ENCODE data around the gene PBX2.
"Not testable (repeated sequence)": the region's sequence is repeated elsewhere in the genome, so short reads cannot be mapped to it uniquely, and the experiment has no call there.

PBX2 gene

DNA sequence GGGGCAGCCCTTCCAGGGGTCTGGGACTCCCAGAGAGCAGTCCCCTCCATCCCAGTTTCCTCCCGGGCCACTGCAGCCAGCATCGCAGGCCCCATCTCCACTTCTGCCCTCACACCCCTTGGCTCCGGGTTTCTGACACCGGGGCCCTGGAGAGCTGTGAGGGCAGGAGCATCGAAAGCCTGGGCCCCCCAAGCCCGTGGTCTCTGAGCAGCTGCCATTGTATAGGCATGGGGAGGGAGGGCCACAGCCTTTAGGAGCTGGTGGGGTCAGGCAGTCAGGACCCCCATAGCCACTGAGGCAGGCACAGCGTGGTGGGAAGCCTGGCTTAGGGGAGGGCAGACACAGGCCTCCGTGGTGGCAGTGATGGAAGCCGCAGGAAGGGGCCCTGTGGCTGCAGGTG is 12.2 kb upstream of the PBX2 start:
- no peak for FAIRE-seq

DNA sequence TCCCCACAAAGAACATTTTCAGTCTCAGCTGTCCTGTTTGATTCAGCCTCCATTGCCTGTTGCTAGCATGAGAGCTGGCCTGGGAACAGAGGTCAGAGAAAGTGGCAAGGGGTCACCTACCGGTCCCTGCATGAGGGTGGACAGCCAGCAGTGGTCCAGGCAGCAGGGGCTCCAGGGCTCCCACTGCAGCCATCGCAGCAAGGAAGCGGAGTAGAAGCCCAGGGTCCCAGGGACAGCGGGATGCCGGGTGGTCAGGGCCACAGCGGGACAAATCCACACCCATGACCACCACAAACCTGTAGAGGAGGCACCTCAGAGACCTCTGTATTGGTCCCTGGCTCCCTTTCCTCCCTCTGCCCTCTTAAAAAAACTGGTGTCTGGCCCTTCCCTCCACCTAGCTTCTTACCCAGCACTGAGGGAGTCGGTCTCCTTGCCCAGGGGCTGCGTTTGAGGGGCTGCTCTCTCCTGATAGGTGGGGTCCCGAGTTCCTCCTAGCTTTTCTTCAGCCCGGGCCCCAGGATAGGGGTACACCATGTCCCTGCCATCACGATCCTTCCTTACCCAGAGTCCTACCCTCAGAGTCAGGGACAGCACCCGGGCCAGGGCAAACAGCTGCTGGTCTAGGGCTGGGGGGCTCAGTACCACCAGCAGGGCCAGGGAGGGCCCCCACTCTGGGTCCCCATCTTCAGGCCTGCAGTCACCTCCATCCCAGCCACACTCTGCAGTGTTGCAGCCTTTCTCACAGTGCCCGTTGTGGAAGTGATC is 10.9 kb upstream of the PBX2 start:
- no peak for FAIRE-seq

DNA sequence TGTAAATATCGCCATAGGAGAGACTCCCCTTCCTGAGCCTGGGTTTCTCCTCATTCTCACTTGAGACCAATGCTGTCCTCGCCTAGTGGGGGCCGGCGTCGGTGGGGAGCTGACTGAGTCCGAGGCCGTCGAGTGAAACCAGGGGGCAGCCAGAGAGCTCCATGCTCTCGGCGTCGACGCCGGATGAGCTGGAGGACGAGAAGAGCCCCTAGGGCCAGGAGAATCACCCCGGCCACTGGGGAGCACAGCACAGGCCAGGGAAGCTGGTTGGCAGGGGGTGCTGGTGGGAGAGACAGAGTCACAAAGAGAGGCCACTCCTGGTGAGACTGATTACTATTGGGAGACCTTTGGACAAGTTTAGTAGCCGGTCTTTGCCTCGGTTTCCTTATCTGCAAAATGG is 8.9 kb upstream of the PBX2 start:
- FAIRE-seq = no peak

DNA sequence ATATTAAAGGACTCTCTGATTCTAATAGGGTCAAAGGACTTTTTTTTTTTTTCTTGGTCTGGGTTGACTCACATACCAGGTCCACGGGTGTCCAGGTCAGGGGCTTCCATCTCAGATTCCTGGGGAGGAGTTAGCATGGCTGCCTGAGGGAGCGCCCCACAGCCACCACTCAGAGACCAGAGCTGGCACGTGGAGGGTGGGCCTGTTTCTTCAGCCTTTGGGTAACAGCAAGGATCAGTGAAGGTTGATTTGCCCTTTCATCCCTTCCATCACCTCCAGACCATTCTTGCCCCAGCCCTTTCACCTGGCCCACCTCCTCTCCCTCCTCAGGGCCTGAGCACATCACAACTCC is 8.3 kb upstream of the PBX2 start:
- no peak for FAIRE-seq

DNA sequence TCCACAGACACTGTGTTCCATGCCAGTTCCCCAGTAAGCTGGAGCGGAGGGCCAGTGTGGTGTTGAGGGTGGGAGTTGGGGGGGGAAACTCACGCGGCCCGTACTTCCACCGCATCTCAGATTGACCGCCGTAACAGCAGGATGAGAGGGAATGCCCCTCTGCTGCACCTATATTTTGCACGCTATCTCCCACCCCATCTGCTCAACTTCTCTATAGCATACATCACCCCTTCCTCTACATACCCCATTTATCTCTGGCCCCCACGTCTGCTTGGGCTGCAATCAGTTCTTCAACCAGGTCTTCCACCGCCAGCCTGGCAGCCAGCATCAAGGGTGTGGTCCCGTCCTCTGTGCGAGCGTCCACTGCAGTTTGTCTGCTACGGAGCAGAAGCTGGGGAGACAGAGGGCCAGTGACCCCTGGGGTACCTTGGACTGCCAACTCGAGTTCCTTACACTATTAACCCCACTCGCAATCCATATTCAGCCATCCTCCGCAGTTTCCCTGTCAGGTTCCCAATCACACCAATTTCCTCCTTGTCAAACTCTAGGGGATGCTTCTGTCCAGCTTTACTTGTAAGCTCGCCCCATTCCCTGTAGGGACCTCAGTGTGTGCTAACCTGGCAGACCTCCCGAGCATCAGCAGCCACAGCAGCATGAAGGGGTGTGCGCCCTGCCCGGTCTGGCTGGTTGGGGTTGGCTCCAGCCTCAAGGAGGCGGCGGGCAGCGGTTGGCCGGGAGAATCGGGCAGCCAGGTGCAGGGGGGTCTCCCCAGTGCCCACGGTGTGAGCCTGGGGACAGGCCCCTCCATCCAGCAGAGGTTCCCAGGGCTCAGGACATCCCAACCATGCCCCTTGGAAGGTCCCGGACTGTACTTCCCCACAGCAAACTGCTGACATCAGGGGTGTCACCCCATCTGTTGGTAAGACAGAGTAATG is 6.9 kb upstream of the PBX2 start:
- no peak for FAIRE-seq

DNA sequence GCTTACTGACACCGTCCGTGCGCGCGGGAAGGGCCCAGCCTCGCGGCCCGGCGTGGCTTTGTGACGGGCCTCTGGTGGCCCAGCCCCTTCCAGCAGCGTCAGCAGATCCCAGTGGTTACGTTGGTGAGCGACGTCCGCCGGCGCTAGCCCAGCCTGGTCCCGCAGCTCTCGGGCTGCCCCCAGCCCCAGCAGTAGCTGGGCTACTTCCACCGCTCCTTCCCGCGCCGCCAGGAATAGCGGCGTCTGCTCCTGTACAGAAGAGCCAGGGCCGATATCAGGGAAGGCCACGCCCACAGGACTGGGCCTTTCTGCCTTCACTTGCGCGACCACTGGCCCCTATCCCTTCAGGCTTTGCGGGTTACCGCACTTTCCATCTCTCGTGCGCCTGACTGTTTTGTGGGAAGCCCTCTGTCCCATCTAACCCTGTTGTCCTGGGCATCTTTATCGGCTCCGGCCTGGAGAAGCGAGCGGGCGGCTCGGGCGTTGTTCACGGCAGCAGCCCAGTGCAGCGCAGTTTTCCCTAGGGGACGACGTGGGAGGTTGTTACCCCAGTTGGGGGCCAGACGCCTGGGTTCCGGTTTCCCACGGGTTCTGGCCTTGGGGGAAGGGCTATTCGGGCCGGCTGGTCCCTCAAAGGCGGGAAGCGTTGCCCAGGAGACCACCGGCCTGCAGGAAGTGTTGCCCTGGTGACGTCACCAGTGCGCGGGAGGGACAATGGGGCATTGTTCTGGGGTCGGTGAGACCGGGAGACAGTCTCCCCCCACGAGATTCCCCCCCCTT is 6.1 kb upstream of the PBX2 start:
- FAIRE-seq = no peak

DNA sequence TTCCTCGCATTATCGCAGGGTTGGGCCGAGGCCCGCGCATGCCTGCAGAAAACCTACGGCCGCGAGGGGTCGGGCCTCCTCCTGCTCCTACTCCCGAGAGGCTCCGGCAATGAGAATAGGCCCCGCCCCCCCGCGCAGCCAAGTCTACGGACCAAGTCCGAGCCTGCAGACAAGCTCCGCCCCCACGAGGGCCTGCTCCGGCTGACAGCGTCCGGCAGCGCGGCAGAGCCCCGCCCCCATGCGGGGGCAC is 5.6 kb upstream of the PBX2 start:
- no peak for FAIRE-seq

DNA sequence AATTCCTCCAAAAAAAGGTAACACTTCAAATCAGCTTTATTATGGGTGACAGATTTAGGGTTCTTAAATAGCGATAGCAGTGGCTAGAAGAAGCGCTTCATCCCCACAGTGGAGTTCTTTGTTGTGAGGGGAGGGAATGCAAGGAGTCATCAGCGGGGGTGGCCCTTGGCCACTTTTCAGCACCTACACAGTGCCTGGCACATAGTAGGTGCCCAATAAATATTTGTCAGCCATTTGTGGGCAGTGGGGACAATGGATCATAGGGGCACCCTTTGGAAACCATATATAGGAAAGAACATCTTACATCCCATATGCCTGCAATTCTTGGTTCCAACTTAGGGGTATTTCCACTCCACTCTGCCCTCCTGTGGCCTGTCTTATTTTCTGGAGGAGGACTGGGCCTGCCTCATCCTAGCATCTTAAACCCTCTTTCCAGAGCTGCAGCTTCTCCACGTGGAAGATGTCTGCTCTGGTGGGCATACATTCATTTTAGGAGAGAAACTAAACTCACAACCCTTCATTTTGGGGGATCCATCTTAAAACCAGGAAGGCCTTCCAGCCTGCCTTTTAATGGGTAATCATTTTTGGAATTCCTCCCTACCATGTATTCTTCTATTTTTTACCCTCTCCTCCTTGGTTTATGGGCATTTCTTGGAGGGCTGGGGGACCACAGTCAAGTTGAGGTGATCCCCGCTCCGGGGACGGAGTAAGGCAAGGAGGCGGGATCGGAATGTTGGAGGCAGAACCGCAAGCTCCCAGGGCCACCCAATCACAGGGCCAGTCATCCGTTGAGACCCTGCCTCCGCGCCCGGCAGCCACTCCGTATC is 5.0 kb upstream of the PBX2 start:
- no peak for FAIRE-seq

DNA sequence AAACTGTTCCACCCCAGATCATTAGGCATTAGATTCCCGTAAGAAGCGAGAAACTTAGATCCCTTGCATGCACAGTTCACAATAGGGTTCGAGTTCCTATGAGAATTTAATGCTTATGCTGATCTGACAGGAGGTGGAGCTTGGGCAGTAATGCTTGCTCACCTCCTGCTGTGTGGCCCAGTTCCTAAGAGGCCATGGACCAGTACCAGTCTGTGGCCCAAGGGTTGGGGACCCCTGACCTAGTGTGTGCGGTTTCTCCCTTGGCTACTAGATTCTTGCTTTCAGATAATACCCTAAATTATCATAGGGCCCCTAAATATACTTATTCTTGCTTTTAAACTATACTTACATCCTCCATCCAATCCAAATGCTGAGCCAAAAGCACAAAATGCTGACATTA is 4.4 kb upstream of the PBX2 start:
- FAIRE-seq = no peak

DNA sequence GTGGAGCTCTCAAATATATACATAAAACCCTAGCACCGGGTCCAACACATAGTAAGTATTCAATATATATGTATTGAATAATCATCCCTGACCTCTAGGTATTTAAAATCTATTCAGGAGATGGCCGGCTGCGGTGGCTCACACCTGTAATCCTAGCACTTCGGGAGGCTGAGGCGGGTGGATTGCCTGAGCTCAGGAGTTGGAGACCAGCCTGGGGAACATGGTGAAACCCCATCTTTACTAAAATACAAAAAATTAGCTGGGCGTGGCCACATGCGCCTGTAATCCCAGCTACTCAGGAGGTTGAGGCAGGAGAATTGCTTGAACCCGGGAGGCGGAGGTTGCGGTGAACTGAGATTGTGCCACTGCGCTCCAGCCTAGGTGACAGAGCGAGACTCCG is 3.1 kb upstream of the PBX2 start:
- FAIRE-seq = not testable (repeated sequence)

DNA sequence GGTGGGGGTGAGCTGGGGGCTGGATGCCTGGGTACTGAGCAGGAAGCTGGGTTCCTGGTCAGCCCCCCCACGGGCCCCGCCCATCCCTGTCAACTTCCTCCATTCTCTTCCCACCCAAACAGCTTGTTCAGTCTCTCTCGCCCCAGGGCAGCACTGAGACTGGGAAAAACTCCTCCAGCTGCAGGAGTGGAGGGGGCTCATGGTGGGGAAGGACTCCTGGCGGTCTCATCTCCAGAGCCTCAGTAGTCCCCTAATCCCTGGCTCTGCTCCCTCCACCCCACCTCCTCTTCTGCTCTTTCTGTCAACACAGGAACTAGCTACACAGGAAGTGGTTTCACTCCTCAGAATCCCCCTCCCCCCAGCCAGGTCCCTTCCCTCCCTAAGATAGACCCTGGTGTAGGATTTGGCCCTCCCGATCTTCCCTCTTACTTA is 2.6 kb upstream of the PBX2 start, which contains the start of gene GPSM3:
TSS of gene GPSM3 (minus strand) at position 36 of the 432 bp plus-strand sequence. CDS start 130 bp downstream, outside the sequence.
- FAIRE-seq = no peak

DNA sequence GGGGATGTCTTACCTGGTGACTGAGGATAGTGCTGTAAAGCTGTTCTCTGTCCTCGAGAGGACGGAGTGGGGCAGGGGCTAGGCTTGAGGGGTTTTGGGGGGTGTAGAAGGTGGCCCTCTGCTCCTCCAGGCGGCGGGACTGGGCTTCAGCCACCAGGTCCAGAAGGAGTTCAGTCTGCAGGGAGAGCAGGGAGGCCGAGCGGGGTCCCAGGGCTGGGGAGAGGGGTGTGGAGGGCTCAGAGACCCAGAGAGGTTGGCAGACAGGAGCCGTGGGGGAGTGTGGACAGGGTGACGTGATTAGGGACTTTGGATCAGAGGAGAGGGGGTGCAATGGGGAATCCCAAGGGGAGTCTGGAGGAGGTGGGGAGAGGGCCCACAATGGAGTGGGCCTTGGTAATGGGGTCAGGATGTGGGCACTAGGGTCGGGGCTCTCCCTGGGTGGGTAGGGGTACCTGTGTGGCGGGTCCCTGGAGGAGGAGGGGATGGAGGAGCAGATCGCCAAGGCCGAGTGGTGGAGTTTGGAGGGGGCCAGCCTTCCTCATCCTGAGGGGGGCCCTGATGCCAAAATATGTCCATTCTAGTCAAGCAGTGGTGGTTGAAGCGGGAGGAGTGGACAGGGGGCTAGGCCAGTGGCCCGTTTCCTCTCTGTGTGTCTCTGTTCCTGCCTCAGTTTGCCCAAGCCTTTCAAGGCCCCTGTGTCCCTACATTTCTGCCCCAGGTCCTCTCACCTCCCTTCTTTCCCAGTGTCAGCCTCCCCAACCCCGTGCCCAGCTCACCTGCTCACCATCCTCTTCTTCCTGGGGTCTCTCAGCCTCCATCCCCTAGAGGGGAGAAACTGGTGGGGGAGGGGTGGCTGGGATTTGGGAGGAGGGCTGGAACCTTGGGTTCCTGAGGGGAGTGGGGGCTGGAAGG is 1.9 kb upstream of the PBX2 start:
- FAIRE-seq = no peak

DNA sequence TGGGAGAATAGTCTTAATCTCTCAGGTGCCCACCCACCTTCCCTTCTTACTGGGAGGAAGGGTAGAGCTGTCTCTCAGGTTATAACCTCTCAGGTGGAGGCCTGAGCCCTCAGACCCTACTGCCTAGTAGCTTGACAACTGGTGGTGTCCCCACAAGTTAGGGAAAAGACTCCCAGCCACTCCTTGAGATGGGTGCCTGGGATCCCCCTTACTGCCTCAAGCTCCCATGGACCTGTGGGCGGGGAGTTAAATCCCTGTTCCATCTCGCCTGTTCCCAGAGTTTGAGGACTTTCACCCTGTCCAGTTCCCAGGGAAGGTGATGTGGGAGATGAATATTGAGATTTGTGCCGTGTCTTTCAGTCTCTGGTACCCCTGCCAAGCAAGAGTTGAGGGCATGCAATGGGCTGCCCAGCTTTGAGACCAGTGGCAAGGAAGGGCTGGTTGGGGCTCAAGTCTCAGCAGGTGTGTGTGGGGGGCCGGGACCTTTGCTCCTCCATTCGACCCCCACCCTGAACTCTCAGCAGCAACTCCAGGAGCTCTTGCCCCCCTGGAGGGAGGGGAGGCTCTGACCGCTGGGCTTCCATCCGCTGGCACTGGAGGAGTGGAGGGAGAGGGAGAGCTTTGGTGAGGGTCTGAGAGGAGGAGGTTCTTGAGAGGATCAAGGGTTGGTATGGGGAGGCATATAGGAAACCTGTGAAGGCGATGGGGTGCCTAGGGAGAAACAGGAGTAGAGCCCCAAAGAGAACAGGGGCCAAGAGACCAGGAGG is 1.1 kb upstream of the PBX2 start:
- FAIRE-seq = no peak

DNA sequence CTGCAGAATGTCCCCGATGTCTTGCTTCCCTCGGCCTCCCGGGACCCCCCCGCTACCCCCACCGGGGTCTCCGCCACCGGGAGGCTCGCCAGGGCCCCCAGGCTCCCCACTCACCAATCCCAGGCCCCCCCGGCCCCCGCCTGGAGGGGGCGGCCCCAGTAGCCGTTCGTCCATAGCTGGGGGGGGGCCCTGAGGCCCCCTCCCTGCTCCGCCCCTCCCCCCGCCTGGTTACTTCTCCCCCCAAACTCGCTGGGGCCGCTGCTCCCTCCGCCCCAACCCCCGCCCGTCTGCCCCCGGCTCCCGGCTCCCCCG is 304 bp downstream of the PBX2 start:
- no peak for FAIRE-seq

DNA sequence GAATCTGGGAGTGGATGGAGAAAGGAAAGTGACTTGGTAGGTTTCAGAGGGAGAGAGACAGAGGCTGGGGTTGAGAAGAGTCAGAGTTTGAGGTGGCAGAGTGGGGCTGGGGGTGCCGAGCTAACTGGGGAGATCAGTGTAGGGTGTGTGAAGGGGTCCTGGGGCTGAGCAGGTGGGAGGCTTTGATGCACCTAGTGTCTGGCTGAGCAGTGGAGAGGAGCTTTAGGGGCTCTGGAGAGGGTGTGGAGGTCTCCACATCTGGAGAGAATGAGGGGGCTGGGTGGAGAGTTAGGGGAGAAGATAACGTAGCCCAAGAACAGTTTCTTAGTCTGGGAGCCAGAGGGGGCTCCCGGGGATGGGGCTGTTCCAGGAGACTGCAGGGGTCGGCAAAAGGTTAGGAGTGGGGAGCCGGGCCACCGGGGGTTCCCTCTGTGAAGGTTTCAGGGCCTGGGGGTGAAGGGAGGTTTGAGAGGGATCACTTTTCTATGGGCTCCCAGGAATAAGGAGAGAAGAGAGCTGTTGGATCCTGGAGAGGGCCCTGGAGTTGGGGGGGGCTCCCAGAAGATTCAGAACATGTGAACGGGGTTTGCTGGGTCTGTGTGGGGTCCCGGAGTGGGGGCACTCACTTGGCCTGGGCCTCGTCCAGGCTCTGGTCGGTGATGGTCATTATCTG is 797 bp downstream of the PBX2 start:
- no peak for FAIRE-seq

DNA sequence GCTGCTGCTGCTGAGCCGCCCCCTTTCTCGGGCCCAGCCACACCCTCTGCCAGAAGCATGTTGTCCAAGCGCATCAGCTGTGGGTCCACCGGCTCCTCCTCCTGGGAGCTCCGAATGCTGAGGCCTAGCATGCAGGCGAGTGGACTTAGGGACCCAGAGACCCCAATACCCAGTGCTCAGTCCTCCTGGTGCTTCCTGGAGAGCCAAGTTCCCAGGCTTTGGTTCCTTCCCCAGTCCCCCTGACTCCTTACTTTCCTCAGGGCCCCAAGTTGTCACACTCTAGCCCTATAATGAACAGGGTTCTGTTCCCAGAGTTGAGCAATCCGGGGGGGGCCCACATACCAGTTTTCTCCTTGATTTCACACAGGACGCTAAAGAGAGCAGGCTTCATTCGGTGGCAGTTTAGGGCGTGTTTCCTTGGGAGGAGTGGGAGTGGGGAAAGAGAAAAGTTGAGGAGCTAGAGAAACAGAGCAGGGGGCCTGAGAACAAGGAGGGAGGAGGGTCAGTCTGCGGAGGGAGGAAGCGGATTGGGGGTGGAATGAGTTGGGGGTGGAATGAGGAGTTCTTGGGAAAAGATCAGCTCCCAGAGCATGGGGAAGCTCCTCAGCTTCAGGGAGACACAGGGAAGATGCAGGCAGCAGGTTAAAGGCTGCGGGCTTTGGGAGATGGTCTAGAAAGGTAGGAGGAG is 1.5 kb downstream of the PBX2 start:
- FAIRE-seq = no peak

DNA sequence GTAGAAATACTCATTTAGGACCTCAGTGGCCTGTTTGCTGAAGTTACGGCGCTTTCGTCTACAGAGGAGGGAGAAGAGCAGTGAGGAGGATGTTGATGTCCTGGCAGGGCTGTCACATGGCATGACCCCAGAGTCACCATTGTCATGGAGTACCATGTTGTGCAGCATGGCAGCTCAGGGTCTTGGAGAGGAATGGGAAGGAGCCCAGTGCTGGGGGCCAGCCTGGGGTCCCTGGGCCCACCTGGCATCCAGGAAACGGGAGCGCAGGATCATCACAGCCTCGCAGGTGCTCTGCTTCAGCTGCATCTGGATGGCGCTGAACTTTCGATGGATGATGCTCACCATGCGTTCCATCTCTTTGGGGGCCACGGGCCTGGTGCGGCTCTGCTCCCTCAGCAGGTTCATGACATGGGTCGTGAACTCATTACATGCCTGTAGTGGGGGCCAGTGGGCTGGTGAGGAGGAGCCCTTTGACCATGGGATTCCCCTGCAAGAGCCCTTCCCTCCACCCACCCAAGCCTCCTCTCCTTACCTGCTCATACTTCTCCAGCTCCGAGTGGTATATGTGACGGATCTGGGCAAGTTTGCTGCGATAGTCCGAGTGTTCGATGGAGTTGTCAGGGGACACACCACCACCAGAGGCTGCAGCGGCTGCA is 2.1 kb downstream of the PBX2 start:
- not testable (repeated sequence) for FAIRE-seq

DNA sequence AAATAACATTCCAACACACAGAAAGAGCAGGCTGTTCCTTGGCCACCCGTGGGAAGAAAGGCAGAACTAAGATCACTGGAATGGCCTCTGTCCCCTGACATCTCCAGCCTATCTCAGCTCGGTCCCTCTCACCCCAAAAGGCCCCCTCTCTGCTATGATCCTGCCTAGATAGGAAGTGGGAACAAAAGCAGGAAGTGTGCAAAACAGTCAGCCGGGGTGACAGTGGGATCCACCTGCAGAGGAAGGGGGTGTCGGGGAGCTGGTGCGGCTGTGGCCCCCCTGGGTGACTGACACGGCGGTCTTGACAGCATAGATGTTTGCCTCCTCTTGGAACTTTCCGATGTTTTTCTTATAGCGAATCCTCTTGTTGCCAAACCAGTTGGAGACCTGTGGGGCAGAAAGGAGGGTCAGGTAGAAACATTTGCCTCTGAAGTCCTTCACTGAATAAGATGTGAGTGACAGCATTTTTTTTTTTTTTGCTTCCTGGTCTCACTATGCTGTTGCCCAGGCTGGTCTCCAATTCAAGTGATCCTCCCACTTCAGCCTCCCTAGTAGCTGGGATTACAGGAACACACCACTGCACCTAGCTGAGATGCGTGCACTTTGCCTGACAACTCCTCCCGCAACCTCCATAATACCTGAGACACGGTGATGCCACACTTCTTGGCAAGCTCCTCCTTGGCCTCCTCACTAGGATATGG is 2.8 kb downstream of the PBX2 start:
- FAIRE-seq = no peak
